Transverse colon (tissue), 3 donors: ENCODE data around the gene SCMH1.

Experiments used
- CTCF ChIP-seq, 5 experiments: fragments of 200-600 bp in 3 of 5; fragments of 450-650 bp in 2 of 5; sonication (generic) in 3 of 5; IDR thresholded peaks; 1 replicate in 2 of 5; 2 replicates in 3 of 5; pipeline ENCODE4 v1.5.1; 2016 to 2017; ENCODE audit warnings: antibody characterized with exemption in 5 of 5, inconsistent platforms in 3 of 5, mild to moderate bottlenecking in 2 of 5, moderate library complexity in 1 of 5
- EP300 ChIP-seq: sonication (generic); formaldehyde crosslinking; IDR thresholded peaks from one replicate; pipeline ENCODE4 v1.6.1; 2017; ENCODE audit warnings: antibody characterized with exemption, low read depth

- TF ChIP-seq EP300 (no peak), CTCF (IDR thresholded peaks at IDR 0.05) (no peak)
Measured at GRCh38 chr1:41171266-41171874, 70.7 kb downstream of the SCMH1 start.
